Right renal cortex interstitium (tissue), 3 donors: ENCODE data around the gene HOXA6. TPM values are rescaled to one million over a fixed set of nuclear protein-coding genes. Genes with fewer than 3 reads are reported as not detected.

Experiments
- DNase-seq, 3 donors: peaks; one replicate each; pipeline ENCODE4 v3.0.0-alpha.2; 2013; ENCODE audit warnings: low read depth in 3 of 3, low spot score in 2 of 3
- polyA plus RNA-seq, 3 donors: library from polyadenylated mRNA; unstranded; fragments of 120-200 nt; gene quantifications; one replicate each; pipeline ENCODE4 v1.2.1, GENCODE V29; 2013; ENCODE audit not compliant: insufficient read length in 3 of 3

Gene HOXA6
- 10 to 100 TPM; 18.7 to 24.4 (median 22.0) TPM for polyA plus RNA-seq

- no peak for DNase-seq
These were observed at the start of gene HOXA6 for GRCh38 chr7:27147199-27148030. TSS of gene HOXA6 (minus strand) at chr7:27147774. CDS start at chr7:27147749, 25 bp downstream.

DNA sequence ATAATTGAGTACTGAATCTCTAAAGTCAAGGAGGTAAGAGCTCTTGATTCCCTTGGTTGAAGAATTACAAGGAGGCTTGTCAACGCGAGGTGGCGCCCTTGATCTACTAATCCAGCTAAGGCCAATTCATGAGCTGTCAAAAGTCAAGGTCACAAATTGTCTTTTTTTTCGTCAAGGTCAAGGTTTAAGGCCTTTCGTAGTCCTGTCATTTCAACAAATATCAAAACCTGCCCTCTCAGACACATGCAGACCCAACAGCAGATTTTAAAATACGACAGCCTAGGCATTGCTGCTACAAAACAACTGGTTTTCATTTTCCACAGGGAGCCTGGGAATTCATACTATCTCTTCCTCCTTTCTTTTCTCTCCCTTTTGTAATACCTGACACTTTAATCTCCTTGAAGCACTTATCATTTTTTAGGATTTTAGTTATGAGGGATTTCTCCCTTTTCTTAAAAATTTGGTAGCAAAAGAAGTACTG, 48.8 kb upstream of the HOXA6 start:
- no peak for DNase-seq

- no peak for DNase-seq
These were observed 47.3 kb upstream of the HOXA6 start for GRCh38 chr7:27194686-27195379.

DNA sequence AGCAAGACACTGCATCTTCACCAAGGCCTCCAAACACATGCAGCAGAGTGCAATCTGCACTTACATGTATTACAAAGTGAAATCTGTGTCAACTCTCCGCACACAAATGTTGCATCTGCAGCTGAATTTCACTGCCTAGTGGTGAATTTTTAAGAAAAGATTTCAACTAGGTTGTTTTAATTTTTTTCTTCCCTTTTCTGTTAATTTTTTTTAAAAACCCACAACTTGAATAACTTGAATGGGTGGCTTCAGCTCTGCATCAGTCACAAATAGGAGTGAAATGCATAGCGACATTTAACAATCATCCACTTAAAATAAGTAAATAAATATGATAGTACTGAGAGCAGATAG, 46.4 kb upstream of the HOXA6 start:
- no peak for DNase-seq

GRCh38 chr7:27193335-27194001, 45.9 kb upstream of the HOXA6 start:
- DNase-seq: no peak

DNA sequence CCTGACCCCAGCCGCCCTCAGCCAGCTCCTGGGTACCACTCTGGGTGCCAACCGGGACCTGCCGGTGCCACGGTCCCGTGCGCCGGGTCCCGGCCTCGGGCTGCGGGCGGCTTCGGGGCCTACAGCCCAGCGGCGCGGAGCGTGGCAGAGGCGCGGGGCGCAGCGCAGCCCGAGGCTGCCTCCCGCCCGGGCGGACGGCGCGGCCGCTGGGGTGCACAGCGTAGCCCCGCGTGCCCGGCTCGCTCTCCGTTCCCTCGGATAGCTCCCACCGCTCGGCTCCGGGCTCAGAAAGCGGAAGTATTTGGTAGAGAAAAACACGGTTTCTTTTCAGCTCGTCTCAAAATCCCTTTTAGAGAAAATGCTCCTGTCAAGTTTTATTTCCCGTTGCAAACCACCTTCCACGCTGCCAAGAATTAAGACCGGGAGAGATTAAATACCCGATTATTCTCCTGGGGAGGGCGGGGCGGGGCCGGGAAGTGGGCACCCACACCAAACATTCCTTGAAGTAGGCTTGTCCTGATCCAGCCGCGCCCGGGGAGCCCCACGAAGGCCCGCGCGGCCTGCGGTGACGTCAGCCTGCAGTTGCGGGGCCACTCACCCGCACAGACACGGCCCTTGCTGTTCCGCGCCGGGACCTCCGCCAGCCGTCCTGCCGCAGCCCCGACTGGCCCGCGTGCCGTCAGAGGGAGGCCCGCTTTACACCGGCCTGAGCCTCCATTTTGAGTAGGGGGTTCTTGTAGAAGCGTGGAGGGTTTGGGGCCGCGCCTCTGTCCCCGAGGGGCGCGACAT, 45.2 kb upstream of the HOXA6 start:
- no peak for DNase-seq

DNA sequence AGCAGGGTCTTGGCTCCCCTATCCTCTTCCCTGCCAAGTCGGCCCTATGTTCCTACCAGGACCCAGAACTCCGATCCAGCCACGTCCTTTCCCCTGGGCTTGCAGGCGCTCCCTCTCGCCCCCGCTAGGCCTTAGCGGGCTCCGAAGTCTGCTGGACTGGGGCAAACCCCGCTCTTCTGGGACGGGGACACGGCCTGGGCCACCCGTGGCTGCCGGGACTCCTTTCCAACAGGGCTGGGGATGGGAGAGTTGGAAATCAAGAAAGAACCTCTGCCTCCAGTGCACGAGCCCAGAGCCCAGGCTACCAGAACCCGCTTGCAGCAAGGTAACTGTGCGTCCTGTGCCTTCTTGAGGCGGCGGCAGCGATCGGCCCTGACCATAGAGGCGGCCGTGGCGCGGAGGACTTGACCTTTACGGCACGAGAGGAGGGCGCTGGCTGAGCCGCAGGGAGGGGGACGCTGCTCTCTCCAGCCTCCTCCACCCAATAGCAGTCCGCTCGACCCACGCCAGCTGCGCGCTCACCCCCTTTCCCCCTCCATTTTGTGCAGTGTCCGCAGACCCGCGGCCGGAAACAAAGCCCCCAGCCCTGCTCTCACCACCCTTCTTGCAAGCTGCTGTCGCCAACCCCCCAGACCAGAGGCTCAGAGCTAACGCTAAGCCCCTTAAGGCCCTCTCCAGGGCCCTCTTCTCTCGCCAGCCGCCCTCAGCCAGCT, 44.4 kb upstream of the HOXA6 start:
- DNase-seq: no peak

DNA sequence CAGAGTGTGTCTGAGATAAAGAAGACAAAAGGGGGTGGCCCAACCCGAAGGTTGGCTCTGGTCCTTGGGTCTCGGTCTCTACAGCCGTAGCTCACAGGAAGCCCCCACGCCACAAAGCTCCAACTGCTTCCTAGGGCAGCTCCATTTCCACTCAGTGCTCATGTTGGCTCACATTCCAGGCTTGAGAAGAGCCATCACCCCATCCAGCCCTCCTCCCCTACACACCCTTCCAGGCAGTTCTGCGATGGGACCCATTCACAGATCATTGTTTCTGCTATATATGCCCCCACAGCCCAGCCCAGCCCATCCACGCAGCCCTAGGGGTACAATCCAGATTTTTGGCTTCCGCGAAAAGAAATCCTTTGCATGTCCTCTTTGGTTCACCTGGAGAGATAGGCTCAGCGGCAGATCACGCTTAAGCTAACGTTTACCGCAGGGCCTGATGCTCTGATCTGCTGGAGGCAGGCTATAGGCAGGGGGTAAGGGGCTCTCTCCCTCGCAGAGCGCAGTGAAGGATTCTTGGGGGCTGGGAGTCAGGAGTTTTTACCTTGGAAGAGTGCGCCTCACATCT, 43.7 kb upstream of the HOXA6 start:
- no peak for DNase-seq

DNA sequence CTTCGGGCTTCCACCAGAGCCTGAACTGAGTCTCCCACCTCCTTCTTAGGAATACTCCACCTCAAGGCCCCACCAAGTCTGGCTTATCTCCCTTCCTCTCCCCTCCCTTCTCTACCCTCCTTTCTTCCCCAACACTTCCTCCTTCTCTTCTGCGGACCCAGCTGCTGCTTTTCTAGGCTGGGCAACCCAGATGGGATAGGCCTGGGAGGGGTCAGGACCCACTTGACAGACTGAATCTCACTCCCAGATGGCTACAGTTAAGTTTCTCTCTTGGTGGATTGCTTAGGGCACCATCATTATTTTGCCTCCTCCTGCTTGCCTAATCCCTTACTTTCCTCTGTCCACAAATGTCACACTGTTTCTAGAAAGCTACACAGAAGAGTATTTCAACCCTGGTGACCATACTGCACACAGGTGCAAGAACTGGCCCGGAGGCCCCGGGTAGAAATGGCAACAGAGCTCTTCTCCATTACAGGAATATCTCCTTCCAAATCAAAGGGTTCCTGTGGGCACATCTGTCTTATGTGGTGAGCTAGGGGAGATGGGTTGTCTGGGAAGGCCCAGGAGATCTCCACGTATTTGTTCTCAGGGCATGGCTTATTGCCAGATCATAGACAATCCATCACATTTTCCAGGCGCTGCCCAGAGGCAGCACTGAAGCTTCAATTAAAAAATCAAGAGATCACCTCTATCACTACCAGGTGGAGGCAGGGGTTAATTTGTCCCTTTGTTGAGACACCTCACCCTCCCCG, 42.6 kb upstream of the HOXA6 start:
- DNase-seq: no peak

GRCh38 chr7:27189295-27189996, 41.9 kb upstream of the HOXA6 start:
- DNase-seq: no peak

- no peak for DNase-seq
These were observed 41.1 kb upstream of the HOXA6 start for GRCh38 chr7:27188386-27189294.

DNA sequence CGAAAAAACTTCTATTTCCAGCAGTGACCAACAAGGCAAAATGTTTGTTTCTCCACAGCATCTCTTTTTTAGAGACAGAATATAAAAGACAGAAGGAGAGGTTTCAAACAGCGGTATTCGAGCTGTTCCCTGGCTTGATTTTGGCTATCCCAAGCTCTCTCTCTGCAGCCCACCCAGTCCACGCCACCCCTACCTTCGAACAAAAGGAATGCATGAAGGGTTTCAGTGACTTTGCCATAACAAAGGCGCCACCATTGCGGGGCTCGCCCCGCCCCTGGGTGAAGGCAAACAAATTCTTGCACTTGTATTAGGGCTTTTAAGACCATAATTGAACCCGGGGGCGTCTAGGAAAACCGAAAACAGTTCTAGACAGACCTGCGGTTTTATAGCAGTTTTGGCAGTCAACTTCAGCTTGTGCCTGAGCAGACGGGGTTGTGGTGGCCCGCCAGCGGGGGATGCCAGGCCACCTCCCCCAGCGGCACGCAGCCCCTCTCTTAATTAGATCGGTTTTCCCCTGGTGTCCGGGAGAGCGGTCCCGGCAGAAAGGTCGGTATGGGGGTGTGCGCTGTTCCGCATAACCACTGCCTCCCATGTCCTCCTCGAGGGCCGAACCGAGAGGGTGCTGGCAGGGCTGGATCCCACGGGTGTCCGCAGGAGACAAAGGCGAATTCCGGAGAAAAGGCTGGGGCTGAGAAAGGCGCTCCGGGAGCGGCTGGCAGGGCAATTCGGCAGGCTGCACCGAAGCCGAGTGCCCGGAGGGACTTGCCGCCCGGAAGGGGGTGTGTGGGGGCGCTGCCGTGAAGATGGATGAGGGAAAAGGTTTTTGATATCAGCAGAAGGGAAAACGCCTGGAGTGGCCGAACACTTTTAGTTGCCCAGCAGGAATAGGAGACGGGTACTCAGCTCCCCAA, 40.2 kb upstream of the HOXA6 start:
- DNase-seq: no peak

DNA sequence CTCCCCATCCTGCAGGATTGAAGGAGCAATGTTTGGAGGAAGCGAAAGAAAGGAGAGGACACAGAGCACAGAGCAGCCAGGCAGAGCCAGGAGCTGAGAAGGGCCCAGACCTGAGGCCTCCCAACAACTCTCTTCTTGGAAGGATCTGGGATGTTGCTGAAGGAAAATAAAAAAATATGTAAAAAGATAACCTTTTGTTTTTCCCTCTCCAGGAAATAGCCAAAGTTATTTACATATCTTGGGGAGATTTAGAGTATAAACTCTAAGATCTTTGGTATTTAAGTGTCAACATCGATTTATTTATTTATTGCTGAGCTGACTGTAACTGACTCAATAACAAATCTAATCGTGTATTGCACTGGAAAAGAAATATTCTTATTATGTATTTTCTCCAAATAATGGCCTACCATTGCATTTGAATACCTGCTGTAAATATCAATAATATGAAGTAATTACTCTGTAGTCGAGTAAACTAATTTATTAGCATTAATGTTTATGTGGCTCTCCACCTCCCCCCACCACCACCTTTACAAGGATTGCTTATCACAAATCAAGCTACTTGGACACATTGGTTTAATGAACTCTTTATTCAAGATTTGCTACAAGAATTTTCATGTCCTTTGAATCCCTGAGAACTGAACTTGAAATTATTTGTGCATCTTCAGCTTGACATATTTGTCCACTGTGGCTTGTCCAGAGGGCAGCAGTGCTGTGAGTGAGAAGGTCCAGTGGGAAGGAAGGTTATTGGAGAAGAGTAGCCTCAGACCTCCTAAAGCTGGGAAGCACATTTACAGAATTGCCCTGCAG, 39.3 kb upstream of the HOXA6 start:
- no peak for DNase-seq

DNA sequence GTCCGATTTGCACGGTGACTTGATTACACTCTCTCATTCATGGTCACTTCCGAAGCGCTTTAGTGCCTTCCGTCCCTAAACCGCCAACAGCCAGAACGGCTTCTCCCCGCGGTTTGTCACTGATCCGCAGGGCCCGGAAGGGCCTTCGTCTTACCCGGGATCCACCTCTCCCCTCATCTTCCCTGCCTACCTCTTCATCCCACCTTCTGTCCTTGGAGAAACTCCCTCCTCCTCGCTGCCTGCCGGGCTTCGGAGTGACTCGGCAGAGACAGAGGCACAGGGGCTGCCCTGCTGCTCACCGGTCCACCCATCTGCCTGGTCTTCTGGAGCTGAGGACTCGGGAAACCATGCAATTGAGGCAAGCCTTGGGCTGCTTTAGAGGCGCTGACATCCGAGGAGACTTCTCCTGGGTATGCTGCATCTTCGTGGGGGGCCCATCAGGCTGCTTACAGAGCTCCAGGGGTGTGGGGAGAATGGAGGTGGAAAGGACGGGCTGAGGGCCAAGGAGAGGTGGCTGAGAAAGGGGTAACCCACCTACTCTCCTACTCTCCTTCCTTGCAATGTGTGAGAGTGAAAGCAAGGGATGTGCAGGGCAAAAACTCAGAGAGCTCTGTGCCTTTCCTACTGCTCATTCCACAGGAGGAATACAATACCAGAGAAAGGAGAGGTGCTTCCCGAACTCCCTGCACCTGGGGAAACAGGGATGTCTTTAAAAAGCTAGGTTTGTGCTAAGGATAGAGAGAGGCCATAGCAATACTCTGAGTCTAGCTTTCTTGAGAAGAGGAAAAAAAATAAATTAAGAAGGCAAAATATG, 38.5 kb upstream of the HOXA6 start:
- DNase-seq: no peak
